Measurements from ENCODE around the gene KANK2. TPM values are rescaled to one million over a fixed set of nuclear protein-coding genes. Genes with fewer than 3 reads are reported as not detected.

Gene KANK2
- total and polyA plus RNA-seq, 2 of the 13 experiments (the other 11 are each of a cell fraction or from before 2014, with no cell fraction given): 5.7 to 12.9 TPM

GRCh38 chr19:11137542-11138384 is 59.6 kb downstream of the KANK2 start (continued):
- TF ChIP-seq HNF4A (CRISPR knock-in tag; IDR thresholded peaks at IDR 0.05): no peak
- TF ChIP-seq POGK (CRISPR knock-in tag; conservative IDR thresholded peaks at IDR 0.05): no peak
- TF ChIP-seq SCMH1 (CRISPR knock-in tag; IDR thresholded peaks at IDR 0.05; ENCODE audit: borderline replicate concordance): no peak
- TF ChIP-seq ZEB1 (IDR thresholded peaks at IDR 0.05; ENCODE audit: insufficient replicate concordance, low read depth): no peak
- TF ChIP-seq CHCHD3 (CRISPR knock-in tag; IDR thresholded peaks at IDR 0.05): no peak
- no peak for TF ChIP-seq SNRNP70 (IDR thresholded peaks at IDR 0.05; ENCODE audit: low read depth, low read length)
- no peak for TF ChIP-seq MZF1 (CRISPR knock-in tag; IDR thresholded peaks at IDR 0.05; ENCODE audit: borderline replicate concordance)
- TF ChIP-seq ZNF570 (CRISPR knock-in tag; IDR thresholded peaks at IDR 0.05; ENCODE audit: borderline replicate concordance): no peak
- 0 out of 2 replicates have a peak, but pooled peaks have one; percentile 41 for TF ChIP-seq ZBTB39 (CRISPR knock-in tag; IDR thresholded peaks at IDR 0.05)
- no peak for TF ChIP-seq POGZ (CRISPR knock-in tag; IDR thresholded peaks at IDR 0.05)
- TF ChIP-seq KDM2A (CRISPR knock-in tag; IDR thresholded peaks at IDR 0.05; ENCODE audit: borderline replicate concordance, low read depth): peak; percentile 74
- no peak for TF ChIP-seq ZNF576 (CRISPR knock-in tag; IDR thresholded peaks at IDR 0.05)
- TF ChIP-seq GPBP1L1 (CRISPR knock-in tag; IDR thresholded peaks at IDR 0.05): no peak
- TF ChIP-seq ZMAT5 (CRISPR knock-in tag; IDR thresholded peaks at IDR 0.05; ENCODE audit: borderline replicate concordance, low read depth): no peak
- TF ChIP-seq KDM6A (CRISPR knock-in tag; IDR thresholded peaks at IDR 0.05; ENCODE audit: low read depth): no peak
- no peak for TF ChIP-seq ZNF776 (CRISPR knock-in tag; IDR thresholded peaks at IDR 0.05)
- no peak for TF ChIP-seq ZNF777 (CRISPR knock-in tag; IDR thresholded peaks at IDR 0.05)
- TF ChIP-seq ATF7-NPFF (CRISPR knock-in tag; IDR thresholded peaks at IDR 0.05; ENCODE audit: low read depth): no peak
- 0 out of 2 replicates have a peak, but pooled peaks have one; percentile 14 for TF ChIP-seq MEIS2 (CRISPR knock-in tag; IDR thresholded peaks at IDR 0.05)
- TF ChIP-seq SRSF9 (IDR thresholded peaks at IDR 0.05; ENCODE audit: borderline replicate concordance, insufficient read depth, low read depth, low read length, poor library complexity, severe bottlenecking): no peak
- no peak for TF ChIP-seq ZNF276 (CRISPR knock-in tag; IDR thresholded peaks at IDR 0.05; ENCODE audit: low read depth)

Measured in HepG2 (cell line).